HPDE6-E6E7 (cell line): Measurements from ENCODE around the gene ORAI3.

Source experiments
- DNase-seq: peaks from one replicate; pipeline ENCODE4 v3.0.0; 2011; ENCODE audit warnings: missing footprints; ENCODE audit errors: extremely low spot score

The ORAI3 gene

GRCh38 chr16:30948667-30949649 lies at the start of gene ORAI3:
Gene ORAI3 (plus strand): TSS chr16:30949068. CDS start chr16:30949290, 222 bp downstream.
- DNase-seq = no peak

GRCh38 chr16:30899794-30900193 lies 49.1 kb upstream of the ORAI3 start:
- DNase-seq = no peak

- no peak for DNase-seq
Observed at GRCh38 chr16:30900588-30900987, 48.3 kb upstream of the ORAI3 start.

- no peak for DNase-seq
Observed at GRCh38 chr16:30901201-30902028, 47.5 kb upstream of the ORAI3 start.

GRCh38 chr16:30902029-30902972 lies 46.6 kb upstream of the ORAI3 start:
- peak; percentile 64 for DNase-seq

- no peak for DNase-seq
Observed at GRCh38 chr16:30903002-30903401, 45.9 kb upstream of the ORAI3 start.

GRCh38 chr16:30903596-30903995 lies 45.3 kb upstream of the ORAI3 start:
- no peak for DNase-seq

GRCh38 chr16:30904114-30904780 lies 44.6 kb upstream of the ORAI3 start:
- no peak for DNase-seq

- DNase-seq = no peak
Observed at GRCh38 chr16:30907064-30907463, 41.8 kb upstream of the ORAI3 start.

GRCh38 chr16:30910427-30911029 lies 38.3 kb upstream of the ORAI3 start:
- DNase-seq = no peak

GRCh38 chr16:30912794-30913412 lies 36.0 kb upstream of the ORAI3 start:
- DNase-seq = no peak

GRCh38 chr16:30914830-30915229 lies 34.0 kb upstream of the ORAI3 start:
- no peak for DNase-seq

GRCh38 chr16:30918614-30919013 lies 30.3 kb upstream of the ORAI3 start:
- no peak for DNase-seq

GRCh38 chr16:30920891-30921290 lies 28.0 kb upstream of the ORAI3 start:
- no peak for DNase-seq

GRCh38 chr16:30921459-30921747 lies 27.5 kb upstream of the ORAI3 start:
- no peak for DNase-seq

GRCh38 chr16:30921748-30922419 lies 27.0 kb upstream of the ORAI3 start:
- peak; percentile 87 for DNase-seq

GRCh38 chr16:30922420-30922959 lies 26.4 kb upstream of the ORAI3 start:
- DNase-seq = peak; percentile 97

- DNase-seq = peak; percentile 96
Observed at GRCh38 chr16:30922960-30923535, 25.8 kb upstream of the ORAI3 start.

GRCh38 chr16:30923554-30924075 lies 25.3 kb upstream of the ORAI3 start, which contains the start of gene FBXL19:
Gene FBXL19 (plus strand): TSS chr16:30923572. CDS start chr16:30925755, 2,183 bp downstream.
- DNase-seq = no peak
